ENCODE data around the gene LILRA2.

LILRA2 gene

DNA sequence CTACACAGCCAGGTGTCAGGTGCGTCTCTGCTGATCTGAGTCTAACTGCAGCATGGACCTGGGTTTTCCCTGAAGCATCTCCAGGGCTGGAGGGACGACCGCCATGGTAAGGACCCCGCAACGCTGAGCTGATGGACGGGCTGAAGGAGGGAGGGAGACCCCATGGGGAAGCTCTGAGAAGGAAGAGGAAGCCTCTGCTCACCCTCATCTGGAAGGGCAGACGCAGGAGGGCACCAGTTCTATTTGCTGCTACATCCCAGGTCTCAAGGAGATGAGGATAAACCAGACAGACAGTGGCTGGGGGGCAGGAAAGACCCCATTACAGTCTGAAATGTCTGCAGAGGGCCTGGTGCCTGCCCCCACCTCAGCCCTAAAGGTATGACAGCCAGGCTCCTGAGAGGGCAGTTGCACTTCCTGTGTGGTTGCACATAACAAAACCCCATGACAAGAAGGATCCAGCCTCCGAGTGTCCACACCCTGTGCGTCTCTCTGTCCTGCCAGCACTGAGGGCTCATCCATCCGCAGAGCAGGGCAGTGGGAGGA, at the start of gene LILRA2:
Gene LILRA2 (plus strand): TSS at position 461 of the 543 bp plus-strand sequence. CDS start 89 bp downstream, outside the sequence.
- no peak within 1 kb of the TSS for H3K4me2 ChIP-seq (ENCODE audit: insufficient read depth, low read length)
- no peaks in the 10 kb centered on the region for H3K9me3 ChIP-seq (ENCODE audit: insufficient read depth, low read length, severe bottlenecking)
- no peak within 1 kb of the TSS for H3K4me3 ChIP-seq (ENCODE audit: low read depth in 1 of 2, low read length in 2 of 2)
- DNase-seq (no peak), ATAC-seq (ENCODE audit: insufficient read depth, low read depth) (no peak)
- H3K9ac ChIP-seq (ENCODE audit: low read depth, low read length): no peak within 1 kb of the TSS
- TF ChIP-seq, protein P1, sequence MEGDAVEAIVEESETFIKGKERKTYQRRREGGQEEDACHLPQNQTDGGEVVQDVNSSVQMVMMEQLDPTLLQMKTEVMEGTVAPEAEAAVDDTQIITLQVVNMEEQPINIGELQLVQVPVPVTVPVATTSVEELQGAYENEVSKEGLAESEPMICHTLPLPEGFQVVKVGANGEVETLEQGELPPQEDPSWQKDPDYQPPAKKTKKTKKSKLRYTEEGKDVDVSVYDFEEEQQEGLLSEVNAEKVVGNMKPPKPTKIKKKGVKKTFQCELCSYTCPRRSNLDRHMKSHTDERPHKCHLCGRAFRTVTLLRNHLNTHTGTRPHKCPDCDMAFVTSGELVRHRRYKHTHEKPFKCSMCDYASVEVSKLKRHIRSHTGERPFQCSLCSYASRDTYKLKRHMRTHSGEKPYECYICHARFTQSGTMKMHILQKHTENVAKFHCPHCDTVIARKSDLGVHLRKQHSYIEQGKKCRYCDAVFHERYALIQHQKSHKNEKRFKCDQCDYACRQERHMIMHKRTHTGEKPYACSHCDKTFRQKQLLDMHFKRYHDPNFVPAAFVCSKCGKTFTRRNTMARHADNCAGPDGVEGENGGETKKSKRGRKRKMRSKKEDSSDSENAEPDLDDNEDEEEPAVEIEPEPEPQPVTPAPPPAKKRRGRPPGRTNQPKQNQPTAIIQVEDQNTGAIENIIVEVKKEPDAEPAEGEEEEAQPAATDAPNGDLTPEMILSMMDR (IDR thresholded peaks at IDR 0.05; ENCODE audit: borderline replicate concordance, extremely low read depth, low read length, poor library complexity, severe bottlenecking): no peak
- TF ChIP-seq EZH2 (IDR thresholded peaks at IDR 0.05; ENCODE audit: borderline replicate concordance, low read depth, low read length, severe bottlenecking): no peak
- no peaks in the 10 kb centered on the region for H3K4me1 ChIP-seq (ENCODE audit: insufficient read depth, low read length)
- H2AFZ ChIP-seq (ENCODE audit: low read depth, low read length): no peak within 1 kb of the TSS
- no peaks in the 10 kb centered on the region for H3K79me2 ChIP-seq (ENCODE audit: insufficient read depth, low read length)
- H3K27me3 ChIP-seq (ENCODE audit: insufficient read depth, low read length, poor library complexity): no peaks in the 10 kb centered on the region
- H3K36me3 ChIP-seq (ENCODE audit: insufficient read depth, low read length): no peaks in the 10 kb centered on the region
- no peaks in the 10 kb centered on the region for H4K20me1 ChIP-seq (ENCODE audit: insufficient read depth, low read length)
- no peak within 1 kb of the TSS for H3K27ac ChIP-seq (ENCODE audit: low read length)

DNA sequence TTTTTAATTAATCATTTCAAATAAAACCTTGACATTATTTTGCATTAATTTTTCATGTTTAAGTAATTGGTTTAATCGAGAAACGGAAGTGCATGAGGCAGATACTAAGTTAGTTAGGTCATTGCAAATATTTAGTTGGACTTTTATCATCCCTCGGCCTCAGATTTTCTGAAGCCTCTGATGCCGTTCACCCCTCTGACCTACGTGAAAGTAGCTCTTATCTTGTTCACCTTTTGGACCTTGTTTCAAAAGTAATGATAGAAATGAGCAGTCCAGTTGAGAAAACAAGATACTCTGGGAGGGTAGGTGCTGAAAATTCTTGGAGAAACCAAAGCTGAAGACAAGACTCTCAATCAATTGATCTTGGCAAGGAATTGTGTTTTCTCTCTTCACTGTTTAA, 48.0 kb upstream of the LILRA2 start:
- TF ChIP-seq, protein P1 (IDR thresholded peaks at IDR 0.05; ENCODE audit: borderline replicate concordance, extremely low read depth, low read length, poor library complexity, severe bottlenecking): no peak
- no peak for TF ChIP-seq EZH2 (IDR thresholded peaks at IDR 0.05; ENCODE audit: borderline replicate concordance, low read depth, low read length, severe bottlenecking)
- ATAC-seq (ENCODE audit: insufficient read depth, low read depth) (no peak), DNase-seq (no peak)
- H3K4me3 ChIP-seq (ENCODE audit: low read depth in 1 of 2, low read length in 2 of 2): no peak overlapping the region
- no peak overlapping the region for H2AFZ ChIP-seq (ENCODE audit: low read depth, low read length)
- peaks cover 2% of the 10 kb centered on the region for H3K27me3 ChIP-seq (ENCODE audit: insufficient read depth, low read length, poor library complexity)
- no peaks in the 10 kb centered on the region; the same call in 1 of the 2 replicates for H3K4me1 ChIP-seq (ENCODE audit: insufficient read depth, low read length)
- H3K79me2 ChIP-seq (ENCODE audit: insufficient read depth, low read length): no peaks in the 10 kb centered on the region
- no peak overlapping the region for H3K27ac ChIP-seq (ENCODE audit: low read length)
- no peak overlapping the region for H3K4me2 ChIP-seq (ENCODE audit: insufficient read depth, low read length)
- no peaks in the 10 kb centered on the region for H3K9me3 ChIP-seq (ENCODE audit: insufficient read depth, low read length, severe bottlenecking)
- peaks cover 4% of the 10 kb centered on the region; the same call in 1 of the 2 replicates for H4K20me1 ChIP-seq (ENCODE audit: insufficient read depth, low read length)
- H3K36me3 ChIP-seq (ENCODE audit: insufficient read depth, low read length): no peaks in the 10 kb centered on the region
- H3K9ac ChIP-seq (ENCODE audit: low read depth, low read length): no peak overlapping the region

DNA sequence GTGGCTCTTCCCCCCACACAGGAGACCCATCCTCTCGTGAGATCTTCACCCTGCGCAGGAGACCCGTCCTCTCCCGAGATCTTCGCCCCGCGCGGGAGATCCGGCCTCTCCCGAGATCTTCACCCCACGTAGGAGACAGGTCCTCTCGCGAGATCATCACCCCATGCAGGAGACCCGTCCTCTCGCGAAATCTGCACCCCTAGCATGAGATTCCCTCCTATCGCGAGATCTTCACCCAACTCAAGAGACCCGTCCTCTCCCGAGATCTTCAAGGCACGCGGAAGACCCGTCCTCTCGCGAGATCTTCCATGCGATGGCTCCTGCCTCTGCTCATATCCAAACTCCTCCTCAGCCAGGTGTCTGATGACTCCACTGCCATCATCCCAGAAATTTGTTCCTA, 46.6 kb upstream of the LILRA2 start:
- Histone ChIP-seq H2AFZ (ENCODE audit: low read depth, low read length) (no peak overlapping the region), H3K4me3 (ENCODE audit: low read depth in 1 of 2, low read length in 2 of 2) (no peak overlapping the region), H3K27ac (ENCODE audit: low read length) (no peak overlapping the region), H3K4me1 (ENCODE audit: insufficient read depth, low read length) (no peaks in the 10 kb centered on the region), H3K79me2 (ENCODE audit: insufficient read depth, low read length) (no peaks in the 10 kb centered on the region), H3K9me3 (ENCODE audit: insufficient read depth, low read length, severe bottlenecking) (no peaks in the 10 kb centered on the region), H3K36me3 (ENCODE audit: insufficient read depth, low read length) (no peaks in the 10 kb centered on the region), H3K27me3 (ENCODE audit: insufficient read depth, low read length, poor library complexity) (peaks cover 2% of the 10 kb centered on the region), H4K20me1 (ENCODE audit: insufficient read depth, low read length) (peaks cover 4% of the 10 kb centered on the region; the same call in 1 of the 2 replicates), H3K4me2 (ENCODE audit: insufficient read depth, low read length) (no peak overlapping the region), H3K9ac (ENCODE audit: low read depth, low read length) (no peak overlapping the region)
- TF ChIP-seq, protein P1 (IDR thresholded peaks at IDR 0.05; ENCODE audit: borderline replicate concordance, extremely low read depth, low read length, poor library complexity, severe bottlenecking): no peak
- TF ChIP-seq EZH2 (IDR thresholded peaks at IDR 0.05; ENCODE audit: borderline replicate concordance, low read depth, low read length, severe bottlenecking): no peak
- ATAC-seq (ENCODE audit: insufficient read depth, low read depth) (no peak), DNase-seq (no peak)

All from DND-41 (cell line).